Activated T-helper 1 cell treated with Interleukin-2 at 50 U/mL for 16 hours (primary cell): Measurements from ENCODE around the gene TRAF3IP3.

ENCODE experiments used
- DNase-seq: peaks from one replicate; pipeline ENCODE4 v3.0.0-alpha.2; 2020; ENCODE audit warnings: low read depth

The TRAF3IP3 gene

GRCh38 chr1:209800984-209801834 is 45.4 kb downstream of the TRAF3IP3 start:
- no peak for DNase-seq

GRCh38 chr1:209802117-209802779 is 46.4 kb downstream of the TRAF3IP3 start:
- no peak for DNase-seq

- DNase-seq, result no peak
Observed at GRCh38 chr1:209802780-209803152, 46.9 kb downstream of the TRAF3IP3 start.

GRCh38 chr1:209803568-209803967 is 47.7 kb downstream of the TRAF3IP3 start:
- DNase-seq, result no peak

GRCh38 chr1:209805341-209805781 is 49.5 kb downstream of the TRAF3IP3 start:
- DNase-seq, result no peak

- DNase-seq, result peak; percentile 60
Observed at GRCh38 chr1:209805875-209806760, 50.3 kb downstream of the TRAF3IP3 start, which contains the start of gene IRF6. TSS of gene IRF6 (minus strand) at chr1:209806142. CDS start at chr1:209801413, 4,729 bp downstream.

GRCh38 chr1:209807509-209807908 is 51.7 kb downstream of the TRAF3IP3 start:
- no peak for DNase-seq

- no peak for DNase-seq
Observed at GRCh38 chr1:209808059-209808581, 52.3 kb downstream of the TRAF3IP3 start.

GRCh38 chr1:209809611-209810010 is 53.8 kb downstream of the TRAF3IP3 start:
- DNase-seq, result no peak

GRCh38 chr1:209810783-209811182 is 54.9 kb downstream of the TRAF3IP3 start:
- no peak for DNase-seq

GRCh38 chr1:209813902-209814301 is 58.0 kb downstream of the TRAF3IP3 start:
- no peak for DNase-seq

- DNase-seq, result no peak
Observed at GRCh38 chr1:209815490-209815889, 59.6 kb downstream of the TRAF3IP3 start.

GRCh38 chr1:209815931-209816341 is 60.1 kb downstream of the TRAF3IP3 start:
- no peak for DNase-seq

- no peak for DNase-seq
Observed at GRCh38 chr1:209816923-209817322, 61.1 kb downstream of the TRAF3IP3 start.

GRCh38 chr1:209817691-209818090 is 61.8 kb downstream of the TRAF3IP3 start:
- no peak for DNase-seq

- no peak for DNase-seq
Observed at GRCh38 chr1:209819058-209819457, 63.2 kb downstream of the TRAF3IP3 start.

GRCh38 chr1:209820986-209821385 is 65.1 kb downstream of the TRAF3IP3 start:
- DNase-seq, result no peak

GRCh38 chr1:209822706-209823105 is 66.9 kb downstream of the TRAF3IP3 start:
- no peak for DNase-seq

GRCh38 chr1:209823143-209824041 is 67.5 kb downstream of the TRAF3IP3 start:
- DNase-seq, result no peak

- no peak for DNase-seq
Observed at GRCh38 chr1:209825591-209826434, 70.0 kb downstream of the TRAF3IP3 start.
